ENCODE results near the gene MLLT6.

Gene MLLT6

GRCh38 chr17:38731526-38732294 is 26.6 kb downstream of the MLLT6 start:
- DNase-seq, result no peak
- TF ChIP-seq CTCF (IDR thresholded peaks at IDR 0.05), result no peak
- Mint-ChIP-seq H3K9me3 (no peaks in the 10 kb centered on the region), H3K4me3 (peak overlapping the region; percentile 34), H3K4me1 (peaks cover 40% of the 10 kb centered on the region), H3K27ac (peak overlapping the region; percentile 63), H3K36me3 (ENCODE audit: low read depth) (peaks cover 35% of the 10 kb centered on the region), H3K27me3 (ENCODE audit: low read depth, poor library complexity) (peaks cover 2% of the 10 kb centered on the region)

- H3K9me3 Mint-ChIP-seq, result no peaks in the 10 kb centered on the region
Measured at GRCh38 chr17:38732376-38733281, 27.6 kb downstream of the MLLT6 start.

GRCh38 chr17:38733282-38733981 is 28.4 kb downstream of the MLLT6 start:
- Mint-ChIP-seq H3K27ac (peak overlapping the region; percentile 48), H3K4me1 (peaks cover 32% of the 10 kb centered on the region), H3K9me3 (no peaks in the 10 kb centered on the region), H3K27me3 (ENCODE audit: low read depth, poor library complexity) (no peaks in the 10 kb centered on the region), H3K4me3 (no peak overlapping the region), H3K36me3 (ENCODE audit: low read depth) (peaks cover 33% of the 10 kb centered on the region)
- DNase-seq, result no peak
- no peak for TF ChIP-seq CTCF (IDR thresholded peaks at IDR 0.05)

More at GRCh38 chr17:38732376-38733281, 27.6 kb downstream of the MLLT6 start:
- peak overlapping the region; percentile 48 for H3K27ac Mint-ChIP-seq
- H3K27me3 Mint-ChIP-seq (ENCODE audit: low read depth, poor library complexity), result peaks cover 2% of the 10 kb centered on the region
- TF ChIP-seq CTCF (IDR thresholded peaks at IDR 0.05), result no peak
- peaks cover 40% of the 10 kb centered on the region for H3K4me1 Mint-ChIP-seq
- DNase-seq, result no peak
- peak overlapping the region; percentile 34 for H3K4me3 Mint-ChIP-seq
- peaks cover 34% of the 10 kb centered on the region for H3K36me3 Mint-ChIP-seq (ENCODE audit: low read depth)

- TF ChIP-seq CTCF (IDR thresholded peaks at IDR 0.05), result peak; percentile 11
- H3K36me3 Mint-ChIP-seq (ENCODE audit: low read depth), result peaks cover 41% of the 10 kb centered on the region
- H3K4me3 Mint-ChIP-seq, result no peak overlapping the region
- no peak overlapping the region for H3K27ac Mint-ChIP-seq
- DNase-seq, result no peak
- no peaks in the 10 kb centered on the region for H3K9me3 Mint-ChIP-seq
- H3K27me3 Mint-ChIP-seq (ENCODE audit: low read depth, poor library complexity), result no peaks in the 10 kb centered on the region
- H3K4me1 Mint-ChIP-seq, result peaks cover 28% of the 10 kb centered on the region
Measured at GRCh38 chr17:38733982-38734973, 29.2 kb downstream of the MLLT6 start.
